Esophagus muscularis mucosa (tissue), 4 donors: Measurements from ENCODE around the gene EPN1.

ENCODE experiments used
- CTCF ChIP-seq, 3 experiments: fragments of 200-600 bp in 2 of 3; fragments of 450-650 bp in 1 of 3; sonication (generic) in 2 of 3; IDR thresholded peaks; one replicate each; pipeline ENCODE4 v1.5.1; 2017 to 2019; ENCODE audit warnings: antibody characterized with exemption in 3 of 3, mild to moderate bottlenecking in 2 of 3, moderate library complexity in 1 of 3
- EP300 ChIP-seq: sonication (generic); formaldehyde crosslinking; IDR thresholded peaks from one replicate; pipeline ENCODE4 v1.6.1; 2017; ENCODE audit warnings: antibody characterized with exemption
- POLR2A ChIP-seq: fragments of 450-650 bp; IDR thresholded peaks from one replicate; pipeline ENCODE4 v1.6.1; 2017; ENCODE audit warnings: antibody characterized with exemption, moderate library complexity, mild to moderate bottlenecking, low read depth
- POLR2AphosphoS5 ChIP-seq, 2 donors: sonication (generic); formaldehyde crosslinking; IDR thresholded peaks; one replicate each; pipeline ENCODE4 v1.6.1; 2017; ENCODE audit warnings: antibody characterized with exemption in 2 of 2

- TF ChIP-seq CTCF (IDR thresholded peaks at IDR 0.05) = no peak
- TF ChIP-seq POLR2A = no peak
- no peak for TF ChIP-seq EP300
- TF ChIP-seq POLR2AphosphoS5 (IDR thresholded peaks at IDR 0.05) = no peak
These were observed 2.6 kb upstream of the EPN1 start for GRCh38 chr19:55672418-55672817.
